ENCODE measurements around the gene SIRT7. TPM values are rescaled to one million over a fixed set of nuclear protein-coding genes. Genes with fewer than 3 reads are reported as not detected.

Gene SIRT7
- total and polyA plus RNA-seq, 7 donors: 11.4 to 62.2 (median 28.8) TPM

DNA sequence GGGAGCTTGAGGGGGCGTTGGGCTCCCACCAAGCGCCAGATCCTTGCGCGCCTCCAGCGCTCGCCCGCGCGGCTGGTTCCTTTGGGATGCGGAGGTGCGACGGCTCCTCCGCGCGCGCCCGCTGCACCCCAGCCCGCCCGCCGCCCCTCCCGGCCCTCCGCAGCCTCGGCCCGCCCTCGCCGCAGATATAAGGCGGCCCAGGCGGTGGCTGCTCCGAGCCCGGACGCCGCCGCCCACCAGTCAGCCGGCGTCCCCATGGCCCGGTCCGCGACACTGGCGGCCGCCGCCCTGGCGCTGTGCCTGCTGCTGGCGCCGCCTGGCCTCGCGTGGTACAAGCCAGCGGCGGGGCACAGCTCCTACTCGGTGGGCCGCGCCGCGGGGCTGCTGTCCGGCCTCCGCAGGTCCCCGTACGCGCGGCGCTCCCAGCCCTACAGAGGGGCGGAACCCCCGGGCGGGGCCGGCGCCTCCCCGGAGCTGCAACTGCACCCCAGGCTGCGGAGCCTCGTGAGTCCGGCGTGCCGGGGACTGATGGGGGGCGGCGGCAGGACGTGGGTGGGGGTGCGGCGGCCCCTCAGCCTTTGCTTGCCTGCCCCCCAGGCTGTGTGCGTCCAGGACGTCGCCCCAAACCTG lies 15.8 kb downstream of the SIRT7 start, which contains the start of gene NPB:
TSS of gene NPB (plus strand) at position 216 of the 630 bp plus-strand sequence. CDS start at position 256, 40 bp downstream.
- TF ChIP-seq POLR2AphosphoS5 (IDR thresholded peaks at IDR 0.05) (no peak), POLR2A (IDR thresholded peaks at IDR 0.05) (no peak), EP300 (IDR thresholded peaks at IDR 0.05) (no peak)
- TF ChIP-seq, protein P1, sequence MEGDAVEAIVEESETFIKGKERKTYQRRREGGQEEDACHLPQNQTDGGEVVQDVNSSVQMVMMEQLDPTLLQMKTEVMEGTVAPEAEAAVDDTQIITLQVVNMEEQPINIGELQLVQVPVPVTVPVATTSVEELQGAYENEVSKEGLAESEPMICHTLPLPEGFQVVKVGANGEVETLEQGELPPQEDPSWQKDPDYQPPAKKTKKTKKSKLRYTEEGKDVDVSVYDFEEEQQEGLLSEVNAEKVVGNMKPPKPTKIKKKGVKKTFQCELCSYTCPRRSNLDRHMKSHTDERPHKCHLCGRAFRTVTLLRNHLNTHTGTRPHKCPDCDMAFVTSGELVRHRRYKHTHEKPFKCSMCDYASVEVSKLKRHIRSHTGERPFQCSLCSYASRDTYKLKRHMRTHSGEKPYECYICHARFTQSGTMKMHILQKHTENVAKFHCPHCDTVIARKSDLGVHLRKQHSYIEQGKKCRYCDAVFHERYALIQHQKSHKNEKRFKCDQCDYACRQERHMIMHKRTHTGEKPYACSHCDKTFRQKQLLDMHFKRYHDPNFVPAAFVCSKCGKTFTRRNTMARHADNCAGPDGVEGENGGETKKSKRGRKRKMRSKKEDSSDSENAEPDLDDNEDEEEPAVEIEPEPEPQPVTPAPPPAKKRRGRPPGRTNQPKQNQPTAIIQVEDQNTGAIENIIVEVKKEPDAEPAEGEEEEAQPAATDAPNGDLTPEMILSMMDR (IDR thresholded peaks at IDR 0.05): no peak
- Histone ChIP-seq H3K27ac (no peak within 1 kb of the TSS), H3K4me1 (peaks cover 0 to 15% (median 14%) of the 10 kb centered on the region in 4 donors), H3K36me3 (peaks cover 0 to 42% (median 27%) of the 10 kb centered on the region in 4 donors), H3K9me3 (no peaks in the 10 kb centered on the region), H3K4me3 (peak within 1 kb of the TSS in 3 of 4 donors; percentile 29 to 46 (median 39)), H3K27me3 (peaks cover 4 to 27% (median 23%) of the 10 kb centered on the region in 3 donors)
- intact Hi-C loops (cut with DNase I): no loop called here
- no peak for DNase-seq
- 1 to 2% methylated on average over 79 of the region's 79 CpGs for WGBS, 2 donors

DNA sequence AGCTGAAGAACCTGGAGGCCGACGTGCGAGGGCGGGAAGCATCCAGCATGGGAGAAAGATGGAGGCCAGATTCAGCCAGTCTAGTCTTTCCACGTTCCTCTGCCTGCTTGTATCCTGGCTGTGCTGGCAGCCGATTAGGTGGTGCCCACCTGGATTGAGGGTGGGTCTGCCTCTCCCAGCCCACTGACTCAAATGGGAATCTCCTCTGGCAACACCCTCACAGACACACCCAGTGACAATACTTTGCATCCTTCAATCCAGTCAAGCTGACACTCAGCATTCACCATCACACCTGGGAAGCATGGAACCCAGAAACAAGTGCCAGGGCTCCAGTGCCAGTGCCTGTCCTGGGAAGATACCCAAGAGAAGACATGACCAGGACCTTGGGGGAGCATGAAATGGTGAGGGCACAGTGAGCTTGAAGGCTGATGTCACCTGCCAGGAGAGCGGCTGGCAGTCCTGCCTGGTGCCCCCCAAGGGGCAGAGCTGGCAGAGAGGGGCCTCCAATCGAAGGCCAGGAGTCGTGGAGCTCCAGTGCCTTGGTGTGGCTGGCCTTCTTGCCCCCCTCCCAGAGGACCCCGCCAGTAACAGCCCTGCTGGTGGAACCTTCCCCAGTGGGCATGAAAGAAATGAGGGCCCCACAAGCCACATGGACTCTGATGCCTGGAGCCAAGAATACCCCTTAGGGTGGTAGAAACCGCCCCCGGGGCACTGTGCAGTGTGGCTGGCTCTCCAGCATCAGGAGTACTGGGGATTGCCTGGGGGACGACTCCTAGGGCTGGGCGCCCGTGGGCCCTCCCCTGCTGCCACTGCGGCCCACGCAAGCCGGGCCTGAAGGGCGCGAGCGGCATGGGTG lies 16.6 kb downstream of the SIRT7 start:
- peaks cover 4 to 27% (median 23%) of the 10 kb centered on the region in 3 donors for H3K27me3 ChIP-seq
- TF ChIP-seq, protein P1 (IDR thresholded peaks at IDR 0.05): no peak
- TF ChIP-seq POLR2A (IDR thresholded peaks at IDR 0.05) (no peak), POLR2AphosphoS5 (IDR thresholded peaks at IDR 0.05) (no peak)
- H3K27ac ChIP-seq: no peak overlapping the region
- no peaks in the 10 kb centered on the region for H3K9me3 ChIP-seq
- H3K4me1 ChIP-seq: peaks cover 0 to 15% (median 14%) of the 10 kb centered on the region in 4 donors
- DNase-seq: no peak
- H3K36me3 ChIP-seq: peaks cover 0 to 50% (median 28%) of the 10 kb centered on the region in 4 donors
- 47 to 54% methylated on average over 21 of the region's 21 CpGs for WGBS, 2 donors
- intact Hi-C loops (cut with DNase I): no loop called here
- H3K4me3 ChIP-seq: peak overlapping the region in 3 of 4 donors; percentile 29 to 46 (median 39)

DNA sequence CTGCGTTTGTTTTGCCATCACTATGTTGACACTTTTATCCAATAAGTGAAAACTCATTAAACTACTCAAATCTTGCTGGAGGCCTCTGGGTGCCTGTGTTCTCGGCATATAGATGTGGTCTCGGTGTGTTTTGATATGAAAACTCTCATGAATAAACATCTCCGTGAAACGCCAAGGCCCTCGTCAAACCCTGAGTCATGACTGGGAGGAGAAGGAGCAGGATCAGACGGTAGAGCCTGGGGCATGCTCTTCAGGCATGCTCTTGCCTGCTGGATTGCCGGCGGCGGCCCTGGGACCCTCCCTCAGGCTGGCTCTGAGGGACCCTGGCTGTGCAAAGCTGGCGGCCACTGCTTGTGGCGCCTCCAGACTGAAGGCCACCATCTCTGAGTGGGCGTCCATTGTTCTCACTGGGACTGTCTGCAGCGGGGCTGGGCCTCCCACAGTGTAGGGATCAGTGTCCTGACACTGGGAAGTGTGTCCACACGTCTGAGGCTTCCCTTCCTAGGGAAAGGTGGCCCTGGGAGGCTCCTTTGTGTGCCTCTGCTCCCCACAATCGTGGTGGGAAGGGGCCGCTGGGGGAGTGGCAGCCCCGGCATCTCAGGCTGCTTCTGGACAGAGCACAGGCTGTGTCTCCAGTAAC lies 17.7 kb downstream of the SIRT7 start:
- 85 to 88% methylated on average over 18 of the region's 18 CpGs for WGBS, 2 donors
- intact Hi-C loops (cut with DNase I): no loop called here
- H3K4me1 ChIP-seq: peaks cover 0 to 15% (median 14%) of the 10 kb centered on the region in 4 donors
- no peak overlapping the region for H3K4me3 ChIP-seq
- peaks cover 4 to 27% (median 23%) of the 10 kb centered on the region in 3 donors for H3K27me3 ChIP-seq
- TF ChIP-seq, protein P1 (IDR thresholded peaks at IDR 0.05): no peak
- no peak for TF ChIP-seq POLR2AphosphoS5 (IDR thresholded peaks at IDR 0.05)
- TF ChIP-seq EP300 (IDR thresholded peaks at IDR 0.05): no peak
- TF ChIP-seq POLR2A (IDR thresholded peaks at IDR 0.05): no peak
- no peak for DNase-seq
- no peak overlapping the region for H3K27ac ChIP-seq
- no peaks in the 10 kb centered on the region for H3K9me3 ChIP-seq
- peaks cover 4 to 61% (median 34%) of the 10 kb centered on the region in 4 donors for H3K36me3 ChIP-seq

DNA sequence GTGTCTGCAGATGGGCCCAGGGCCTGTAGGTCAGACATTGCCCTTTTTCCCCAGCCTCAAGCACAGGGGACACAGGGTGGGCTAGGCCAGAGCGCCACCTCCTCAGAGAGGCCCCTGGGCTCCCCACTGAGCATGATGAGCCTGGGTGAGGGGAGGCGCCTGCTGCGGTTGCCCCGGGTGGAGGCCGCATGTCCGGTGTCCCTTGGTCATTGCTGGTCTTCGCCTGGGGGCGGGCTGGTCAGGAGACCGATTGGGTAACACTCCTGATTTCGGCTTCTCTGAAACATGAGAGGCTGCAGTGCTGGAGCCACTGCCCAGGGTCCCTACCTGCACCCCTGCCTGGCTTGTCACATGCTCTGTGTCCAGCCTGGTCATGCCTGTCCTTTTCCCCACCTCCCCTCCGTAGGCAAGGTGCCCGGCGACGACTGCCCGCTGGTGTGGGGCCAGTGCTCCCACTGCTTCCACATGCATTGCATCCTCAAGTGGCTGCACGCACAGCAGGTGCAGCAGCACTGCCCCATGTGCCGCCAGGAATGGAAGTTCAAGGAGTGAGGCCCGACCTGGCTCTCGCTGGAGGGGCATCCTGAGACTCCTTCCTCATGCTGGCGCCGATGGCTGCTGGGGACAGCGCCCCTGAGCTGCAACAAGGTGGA lies 18.3 kb downstream of the SIRT7 start:
- DNase-seq: no peak
- Histone ChIP-seq H3K36me3 (peaks cover 4 to 67% (median 34%) of the 10 kb centered on the region in 4 donors), H3K27me3 (peaks cover 4 to 27% (median 23%) of the 10 kb centered on the region in 3 donors), H3K9me3 (no peaks in the 10 kb centered on the region), H3K4me1 (peaks cover 0 to 15% (median 14%) of the 10 kb centered on the region in 4 donors), H3K27ac (no peak overlapping the region), H3K4me3 (no peak overlapping the region)
- intact Hi-C loops (cut with DNase I): no loop called here
- 95 to 96% methylated on average over 22 of the region's 22 CpGs for WGBS, 2 donors
- TF ChIP-seq POLR2AphosphoS5 (IDR thresholded peaks at IDR 0.05): no peak
- no peak for TF ChIP-seq EP300 (IDR thresholded peaks at IDR 0.05)
- TF ChIP-seq POLR2A (IDR thresholded peaks at IDR 0.05): no peak
- TF ChIP-seq, protein P1 (IDR thresholded peaks at IDR 0.05): no peak
